ENCODE measurements around the gene KCTD7. TPM values are rescaled to one million over a fixed set of nuclear protein-coding genes. Genes with fewer than 3 reads are reported as not detected.

Gene KCTD7
- total and polyA plus RNA-seq, 2 of the 13 experiments (the other 11 are each of a cell fraction or from before 2014, with no cell fraction given), result 7.3 to 13.5 TPM

GRCh38 chr7:66682350-66683093 lies 53.8 kb downstream of the KCTD7 start (continued):
- TF ChIP-seq ZMYM4 (CRISPR knock-in tag; IDR thresholded peaks at IDR 0.05), result no peak; the same call in 1 of the 2 replicates
- no peak for TF ChIP-seq ZNF331 (CRISPR knock-in tag; IDR thresholded peaks at IDR 0.05)
- no peak for TF ChIP-seq ZNF589 (CRISPR knock-in tag; conservative IDR thresholded peaks at IDR 0.05)
- TF ChIP-seq DPF2 (CRISPR knock-in tag; IDR thresholded peaks at IDR 0.05; ENCODE audit: borderline replicate concordance, low read depth), result no peak
- TF ChIP-seq ZNF570 (CRISPR knock-in tag; IDR thresholded peaks at IDR 0.05; ENCODE audit: borderline replicate concordance), result no peak
- TF ChIP-seq ZIK1 (CRISPR knock-in tag; IDR thresholded peaks at IDR 0.05; ENCODE audit: borderline replicate concordance, low read depth), result no peak
- no peak for TF ChIP-seq HNRNPK (IDR thresholded peaks at IDR 0.05; ENCODE audit: low read depth, low read length, poor library complexity, severe bottlenecking)
- TF ChIP-seq ZNF142 (CRISPR knock-in tag; IDR thresholded peaks at IDR 0.05), result no peak
- no peak for TF ChIP-seq KDM4B (CRISPR knock-in tag; IDR thresholded peaks at IDR 0.05)
- TF ChIP-seq, protein P1, sequence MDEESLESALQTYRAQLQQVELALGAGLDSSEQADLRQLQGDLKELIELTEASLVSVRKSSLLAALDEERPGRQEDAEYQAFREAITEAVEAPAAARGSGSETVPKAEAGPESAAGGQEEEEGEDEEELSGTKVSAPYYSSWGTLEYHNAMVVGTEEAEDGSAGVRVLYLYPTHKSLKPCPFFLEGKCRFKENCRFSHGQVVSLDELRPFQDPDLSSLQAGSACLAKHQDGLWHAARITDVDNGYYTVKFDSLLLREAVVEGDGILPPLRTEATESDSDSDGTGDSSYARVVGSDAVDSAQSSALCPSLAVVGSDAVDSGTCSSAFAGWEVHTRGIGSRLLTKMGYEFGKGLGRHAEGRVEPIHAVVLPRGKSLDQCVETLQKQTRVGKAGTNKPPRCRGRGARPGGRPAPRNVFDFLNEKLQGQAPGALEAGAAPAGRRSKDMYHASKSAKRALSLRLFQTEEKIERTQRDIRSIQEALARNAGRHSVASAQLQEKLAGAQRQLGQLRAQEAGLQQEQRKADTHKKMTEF (CRISPR knock-in tag; IDR thresholded peaks at IDR 0.05), result no peak
- no peak for TF ChIP-seq ZNF441 (CRISPR knock-in tag; IDR thresholded peaks at IDR 0.05; ENCODE audit: borderline replicate concordance)
- TF ChIP-seq ZC3H4 (CRISPR knock-in tag; IDR thresholded peaks at IDR 0.05; ENCODE audit: borderline replicate concordance), result no peak
- TF ChIP-seq JDP2 (CRISPR knock-in tag; IDR thresholded peaks at IDR 0.05; ENCODE audit: borderline replicate concordance), result no peak
- TF ChIP-seq, protein P2, sequence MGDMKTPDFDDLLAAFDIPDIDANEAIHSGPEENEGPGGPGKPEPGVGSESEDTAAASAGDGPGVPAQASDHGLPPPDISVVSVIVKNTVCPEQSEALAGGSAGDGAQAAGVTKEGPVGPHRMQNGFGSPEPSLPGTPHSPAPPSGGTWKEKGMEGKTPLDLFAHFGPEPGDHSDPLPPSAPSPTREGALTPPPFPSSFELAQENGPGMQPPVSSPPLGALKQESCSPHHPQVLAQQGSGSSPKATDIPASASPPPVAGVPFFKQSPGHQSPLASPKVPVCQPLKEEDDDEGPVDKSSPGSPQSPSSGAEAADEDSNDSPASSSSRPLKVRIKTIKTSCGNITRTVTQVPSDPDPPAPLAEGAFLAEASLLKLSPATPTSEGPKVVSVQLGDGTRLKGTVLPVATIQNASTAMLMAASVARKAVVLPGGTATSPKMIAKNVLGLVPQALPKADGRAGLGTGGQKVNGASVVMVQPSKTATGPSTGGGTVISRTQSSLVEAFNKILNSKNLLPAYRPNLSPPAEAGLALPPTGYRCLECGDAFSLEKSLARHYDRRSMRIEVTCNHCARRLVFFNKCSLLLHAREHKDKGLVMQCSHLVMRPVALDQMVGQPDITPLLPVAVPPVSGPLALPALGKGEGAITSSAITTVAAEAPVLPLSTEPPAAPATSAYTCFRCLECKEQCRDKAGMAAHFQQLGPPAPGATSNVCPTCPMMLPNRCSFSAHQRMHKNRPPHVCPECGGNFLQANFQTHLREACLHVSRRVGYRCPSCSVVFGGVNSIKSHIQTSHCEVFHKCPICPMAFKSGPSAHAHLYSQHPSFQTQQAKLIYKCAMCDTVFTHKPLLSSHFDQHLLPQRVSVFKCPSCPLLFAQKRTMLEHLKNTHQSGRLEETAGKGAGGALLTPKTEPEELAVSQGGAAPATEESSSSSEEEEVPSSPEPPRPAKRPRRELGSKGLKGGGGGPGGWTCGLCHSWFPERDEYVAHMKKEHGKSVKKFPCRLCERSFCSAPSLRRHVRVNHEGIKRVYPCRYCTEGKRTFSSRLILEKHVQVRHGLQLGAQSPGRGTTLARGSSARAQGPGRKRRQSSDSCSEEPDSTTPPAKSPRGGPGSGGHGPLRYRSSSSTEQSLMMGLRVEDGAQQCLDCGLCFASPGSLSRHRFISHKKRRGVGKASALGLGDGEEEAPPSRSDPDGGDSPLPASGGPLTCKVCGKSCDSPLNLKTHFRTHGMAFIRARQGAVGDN (CRISPR knock-in tag; IDR thresholded peaks at IDR 0.05), result peak; percentile 1; the same call in 1 of the 2 replicates
- TF ChIP-seq, protein P3, sequence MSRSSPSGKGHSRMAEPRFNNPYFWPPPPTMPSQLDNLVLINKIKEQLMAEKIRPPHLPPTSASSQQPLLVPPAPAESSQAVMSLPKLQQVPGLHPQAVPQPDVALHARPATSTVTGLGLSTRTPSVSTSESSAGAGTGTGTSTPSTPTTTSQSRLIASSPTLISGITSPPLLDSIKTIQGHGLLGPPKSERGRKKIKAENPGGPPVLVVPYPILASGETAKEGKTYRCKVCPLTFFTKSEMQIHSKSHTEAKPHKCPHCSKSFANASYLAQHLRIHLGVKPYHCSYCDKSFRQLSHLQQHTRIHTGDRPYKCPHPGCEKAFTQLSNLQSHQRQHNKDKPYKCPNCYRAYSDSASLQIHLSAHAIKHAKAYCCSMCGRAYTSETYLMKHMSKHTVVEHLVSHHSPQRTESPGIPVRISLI (CRISPR knock-in tag; IDR thresholded peaks at IDR 0.05; ENCODE audit: borderline replicate concordance), result no peak
- TF ChIP-seq KLF12 (CRISPR knock-in tag; IDR thresholded peaks at IDR 0.05; ENCODE audit: borderline replicate concordance), result no peak

Measured in HepG2 (cell line).